ENCODE results near the gene INPP5F.

DNA sequence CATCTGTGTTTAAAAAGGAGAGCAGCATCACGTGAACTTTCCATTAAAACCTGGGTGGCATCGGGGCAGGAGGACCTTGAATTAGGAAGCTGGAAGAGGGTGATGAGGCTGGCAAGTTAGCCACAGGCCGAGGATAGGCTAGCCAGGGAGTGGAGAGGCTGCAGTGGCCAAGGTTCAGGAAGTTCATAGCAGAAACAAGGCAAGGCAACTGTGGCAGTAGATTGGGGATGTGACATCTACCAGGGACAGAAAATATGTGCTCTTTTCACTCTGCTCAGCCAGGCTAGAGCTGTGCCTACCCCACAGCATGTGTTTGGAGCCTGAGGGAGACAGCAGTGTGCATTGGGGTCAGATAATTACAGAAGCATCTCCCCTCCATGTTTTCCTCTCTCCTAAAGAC lies 2.2 kb upstream of the INPP5F start:
- TF ChIP-seq SP1 (IDR thresholded peaks at IDR 0.05) (no peak), FOXA1 (IDR thresholded peaks at IDR 0.05) (no peak), SUZ12 (IDR thresholded peaks at IDR 0.05) (no peak)
- TF ChIP-seq, protein P1, sequence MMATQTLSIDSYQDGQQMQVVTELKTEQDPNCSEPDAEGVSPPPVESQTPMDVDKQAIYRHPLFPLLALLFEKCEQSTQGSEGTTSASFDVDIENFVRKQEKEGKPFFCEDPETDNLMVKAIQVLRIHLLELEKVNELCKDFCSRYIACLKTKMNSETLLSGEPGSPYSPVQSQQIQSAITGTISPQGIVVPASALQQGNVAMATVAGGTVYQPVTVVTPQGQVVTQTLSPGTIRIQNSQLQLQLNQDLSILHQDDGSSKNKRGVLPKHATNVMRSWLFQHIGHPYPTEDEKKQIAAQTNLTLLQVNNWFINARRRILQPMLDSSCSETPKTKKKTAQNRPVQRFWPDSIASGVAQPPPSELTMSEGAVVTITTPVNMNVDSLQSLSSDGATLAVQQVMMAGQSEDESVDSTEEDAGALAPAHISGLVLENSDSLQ (IDR thresholded peaks at IDR 0.05), result no peak

Data from HEK293T (cell line).